GM21360 (cell line): ENCODE results near the gene GLI3.
"Not testable (repeated sequence)": the region's sequence is repeated elsewhere in the genome, so short reads cannot be mapped to it uniquely, and the experiment has no call there.

Experiments
- ATAC-seq: cut with Tn5 transposase; IDR thresholded peaks from one replicate; pipeline ENCODE4 v1.9.1; 2021; ENCODE audit warnings: mild to moderate bottlenecking, moderate library complexity; ENCODE audit not compliant: unreplicated experiment

The GLI3 gene

GRCh38 chr7:42212541-42213090 is 24.4 kb downstream of the GLI3 start:
- ATAC-seq, result no peak

GRCh38 chr7:42211938-42212337 is 25.1 kb downstream of the GLI3 start:
- ATAC-seq, result no peak

- ATAC-seq, result no peak
These were observed 26.2 kb downstream of the GLI3 start for GRCh38 chr7:42210779-42211178.

- no peak for ATAC-seq
These were observed 26.7 kb downstream of the GLI3 start for GRCh38 chr7:42210333-42210732.

- ATAC-seq, result not testable (repeated sequence)
These were observed 27.9 kb downstream of the GLI3 start for GRCh38 chr7:42209085-42209484.

GRCh38 chr7:42208572-42208971 is 28.4 kb downstream of the GLI3 start:
- no peak for ATAC-seq

- ATAC-seq, result no peak
These were observed 29.6 kb downstream of the GLI3 start for GRCh38 chr7:42207420-42207819.

- no peak for ATAC-seq
These were observed 33.7 kb downstream of the GLI3 start for GRCh38 chr7:42203336-42203735.

GRCh38 chr7:42202601-42203000 is 34.4 kb downstream of the GLI3 start:
- ATAC-seq, result no peak

- ATAC-seq, result no peak
These were observed 37.9 kb downstream of the GLI3 start for GRCh38 chr7:42198974-42199668.

GRCh38 chr7:42198296-42198695 is 38.7 kb downstream of the GLI3 start:
- ATAC-seq, result no peak

- no peak for ATAC-seq
These were observed 39.6 kb downstream of the GLI3 start for GRCh38 chr7:42197451-42197850.

- no peak for ATAC-seq
These were observed 42.8 kb downstream of the GLI3 start for GRCh38 chr7:42194238-42194637.

GRCh38 chr7:42193471-42194129 is 43.4 kb downstream of the GLI3 start:
- no peak for ATAC-seq

GRCh38 chr7:42192851-42193461 is 44.1 kb downstream of the GLI3 start:
- no peak for ATAC-seq

GRCh38 chr7:42192066-42192465 is 44.9 kb downstream of the GLI3 start:
- no peak for ATAC-seq

- ATAC-seq, result no peak
These were observed 47.5 kb downstream of the GLI3 start for GRCh38 chr7:42189535-42189934.

GRCh38 chr7:42186151-42186550 is 50.9 kb downstream of the GLI3 start:
- no peak for ATAC-seq

GRCh38 chr7:42185726-42186125 is 51.3 kb downstream of the GLI3 start:
- no peak for ATAC-seq

GRCh38 chr7:42183547-42183946 is 53.5 kb downstream of the GLI3 start:
- ATAC-seq, result no peak

GRCh38 chr7:42181566-42181965 is 55.4 kb downstream of the GLI3 start:
- no peak for ATAC-seq

- no peak for ATAC-seq
These were observed 56.2 kb downstream of the GLI3 start for GRCh38 chr7:42180806-42181205.
